GDM1 (cell line): Measurements from ENCODE around the gene UVSSA.
"Not testable (repeated sequence)": the region's sequence is repeated elsewhere in the genome, so short reads cannot be mapped to it uniquely, and the experiment has no call there.

Experiments
- DNase-seq: peaks from one replicate; lab custom pipeline; 2025; lab: John Stamatoyannopoulos, UW

Gene UVSSA

DNA sequence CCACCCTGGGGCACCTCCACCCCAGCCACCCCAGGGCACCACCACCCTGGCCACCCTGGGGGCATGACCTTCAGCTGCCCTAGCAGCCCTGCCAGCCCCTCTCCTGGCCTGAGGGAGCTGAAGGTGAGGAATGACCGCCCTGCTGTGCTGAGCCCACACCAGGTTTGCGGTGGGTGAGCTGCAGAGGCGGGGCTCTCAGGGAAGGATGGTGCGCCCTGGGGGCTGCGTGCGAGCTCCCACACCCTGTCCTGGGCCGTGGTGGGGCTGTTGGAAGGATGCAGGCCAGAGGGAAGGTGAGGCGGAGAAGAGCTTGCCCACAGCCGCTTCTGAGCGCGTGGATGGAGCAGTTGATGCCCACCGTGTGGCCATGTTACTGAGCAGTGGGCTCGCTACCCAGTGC is 17.7 kb downstream of the UVSSA start:
- DNase-seq: no peak

GRCh38 chr4:1365271-1366178 is 18.5 kb downstream of the UVSSA start:
- no peak for DNase-seq

- DNase-seq: no peak
Observed at GRCh38 chr4:1366371-1367229, 19.6 kb downstream of the UVSSA start.

DNA sequence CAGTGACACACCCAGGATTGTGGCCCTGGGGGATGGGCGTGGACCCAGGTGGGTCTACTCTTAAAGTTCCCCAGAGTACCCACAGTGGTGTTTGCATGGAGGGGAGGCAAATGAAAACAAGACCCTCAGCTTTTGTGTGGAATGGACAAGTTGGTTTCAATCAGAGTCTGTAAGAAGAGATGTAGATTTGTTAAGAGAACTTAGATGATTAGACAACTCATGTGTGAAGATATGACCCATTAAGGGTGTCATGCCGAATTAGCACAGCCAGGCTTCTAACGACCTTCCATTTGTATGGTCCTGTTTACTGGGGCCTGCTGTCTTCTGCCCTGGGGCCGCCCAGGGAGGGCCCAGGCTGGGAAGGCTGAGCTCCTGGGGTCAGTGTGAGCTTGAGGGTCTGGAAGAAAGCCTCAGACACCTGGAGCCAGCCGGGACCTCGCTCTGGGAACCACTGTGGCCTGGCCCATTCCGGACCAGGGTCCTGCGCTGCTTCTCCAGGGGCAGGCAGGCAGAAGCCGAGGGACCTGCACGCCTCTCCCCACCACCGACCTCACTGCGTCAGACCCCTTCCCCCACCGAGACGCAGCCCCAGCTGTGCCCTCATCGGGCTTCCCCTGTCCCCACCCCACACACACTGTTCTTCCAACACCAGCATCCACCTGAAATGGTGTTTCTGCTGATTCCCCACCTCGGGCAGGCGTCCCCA is 20.4 kb downstream of the UVSSA start:
- no peak for DNase-seq

DNA sequence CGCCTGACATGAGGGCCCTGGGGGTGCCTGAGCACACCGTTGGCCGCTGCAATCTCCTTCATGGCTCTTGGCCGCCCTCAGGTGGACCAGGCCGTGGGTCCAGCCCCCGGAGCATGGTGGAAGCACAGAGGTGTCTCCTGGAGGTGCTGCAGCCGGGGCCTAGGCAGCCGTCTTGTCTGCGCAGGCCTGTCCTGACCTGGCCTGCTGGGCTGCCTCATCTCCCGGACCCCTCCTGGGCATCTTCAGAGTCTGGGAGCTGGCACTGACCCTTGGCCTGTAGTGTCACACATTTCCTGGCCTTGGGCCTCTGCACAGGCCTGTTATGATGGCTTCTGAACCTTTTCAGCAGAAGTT is 20.9 kb downstream of the UVSSA start:
- DNase-seq: no peak

- no peak for DNase-seq
Observed at GRCh38 chr4:1368421-1369090, 21.5 kb downstream of the UVSSA start.

DNA sequence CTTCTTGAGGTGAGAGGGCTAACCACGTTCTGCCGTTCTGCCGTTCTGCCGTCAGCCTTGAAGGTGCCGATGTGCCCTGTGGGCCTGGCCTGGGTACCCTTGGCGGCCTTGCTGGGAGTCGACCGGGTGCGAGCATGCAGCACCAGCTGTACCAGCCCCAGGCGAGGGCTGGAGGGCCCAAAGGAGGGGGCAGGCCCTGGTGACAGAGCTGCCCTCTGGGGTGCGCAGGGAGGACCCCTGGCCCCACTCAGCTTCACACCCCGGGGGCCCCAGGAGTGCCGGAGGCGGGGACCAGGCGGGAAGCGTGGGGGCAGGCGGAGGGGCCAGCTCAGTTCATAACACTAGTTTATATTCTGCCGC is 22.1 kb downstream of the UVSSA start:
- no peak for DNase-seq

DNA sequence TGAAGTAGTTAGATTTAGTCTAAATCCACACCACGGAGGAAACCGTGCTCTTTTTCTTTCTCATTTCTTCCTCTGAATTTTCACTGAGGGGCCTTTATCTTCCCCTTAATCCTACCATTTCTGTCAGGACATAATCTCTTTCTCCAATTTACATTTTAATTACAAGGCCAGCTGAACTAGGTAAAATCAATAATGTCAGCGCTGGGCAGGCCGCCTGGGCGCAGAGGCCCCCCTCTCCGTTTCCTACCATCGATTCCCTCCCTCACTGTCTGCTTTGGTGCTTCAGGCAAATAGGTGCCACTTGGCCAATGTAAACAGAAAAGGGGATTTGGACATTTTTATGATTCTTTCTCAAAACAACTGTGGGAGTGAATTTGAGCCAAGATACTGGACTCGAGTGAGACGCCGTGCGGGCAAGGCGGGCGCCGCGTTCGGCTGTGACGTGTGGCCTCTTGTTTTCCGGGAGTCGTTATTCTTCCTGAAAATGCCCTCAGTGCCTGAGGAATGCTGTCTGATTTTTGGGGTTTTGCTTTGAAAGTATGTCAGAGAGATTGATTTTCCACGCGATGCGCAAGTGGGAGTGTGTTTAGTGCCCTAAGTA is 22.6 kb downstream of the UVSSA start:
- no peak for DNase-seq

- no peak for DNase-seq
Observed at GRCh38 chr4:1370321-1371124, 23.5 kb downstream of the UVSSA start.

DNA sequence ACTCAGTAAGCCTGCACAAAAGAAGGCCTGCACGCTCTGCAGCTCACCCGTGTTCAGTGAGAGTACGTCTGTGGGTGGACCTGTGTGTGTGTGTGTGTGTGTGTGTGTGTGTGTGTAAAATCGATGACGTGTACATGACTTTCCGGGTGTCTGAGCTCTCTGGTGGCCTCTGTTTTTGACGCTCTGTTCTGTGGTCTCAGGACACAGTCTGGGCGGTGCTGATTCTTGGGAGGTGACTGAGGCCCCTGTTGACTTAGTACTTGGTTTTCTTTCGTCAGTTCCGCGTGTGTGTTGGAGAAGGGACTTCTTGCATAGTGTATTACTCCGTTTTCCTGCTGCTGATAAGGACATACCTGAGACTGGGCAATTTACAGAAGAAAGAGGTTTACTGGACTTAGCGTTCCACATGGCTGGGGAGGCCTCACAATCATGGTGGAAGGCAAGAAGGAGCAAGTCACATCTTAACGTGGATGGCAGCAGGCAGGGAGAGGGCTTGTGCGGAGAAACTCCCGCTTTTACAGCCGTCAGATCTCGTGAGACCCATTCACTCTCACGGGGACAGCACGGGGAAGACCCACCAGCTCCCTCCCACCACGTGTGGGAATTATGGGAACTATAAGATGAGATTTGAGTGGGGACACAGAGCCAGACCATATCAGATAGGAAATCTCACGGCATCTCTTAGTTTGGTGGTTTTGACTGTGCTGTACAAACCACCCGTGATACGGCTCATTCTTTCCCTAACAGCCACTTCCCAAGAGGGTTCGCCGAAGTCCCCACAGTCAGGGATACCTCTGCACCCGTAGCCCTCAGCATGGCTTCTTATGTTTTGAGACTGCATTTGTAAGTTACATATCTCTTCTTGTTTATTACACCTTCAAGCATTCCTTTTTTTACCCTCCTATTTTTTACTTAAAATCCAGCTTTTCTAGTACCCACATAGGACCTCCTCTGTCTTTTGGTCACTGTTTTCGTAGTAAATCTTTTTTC is 24.5 kb downstream of the UVSSA start:
- no peak for DNase-seq

GRCh38 chr4:1372576-1372975 is 25.6 kb downstream of the UVSSA start:
- DNase-seq: not testable (repeated sequence)

- no peak for DNase-seq
Observed at GRCh38 chr4:1373892-1374705, 27.1 kb downstream of the UVSSA start.

DNA sequence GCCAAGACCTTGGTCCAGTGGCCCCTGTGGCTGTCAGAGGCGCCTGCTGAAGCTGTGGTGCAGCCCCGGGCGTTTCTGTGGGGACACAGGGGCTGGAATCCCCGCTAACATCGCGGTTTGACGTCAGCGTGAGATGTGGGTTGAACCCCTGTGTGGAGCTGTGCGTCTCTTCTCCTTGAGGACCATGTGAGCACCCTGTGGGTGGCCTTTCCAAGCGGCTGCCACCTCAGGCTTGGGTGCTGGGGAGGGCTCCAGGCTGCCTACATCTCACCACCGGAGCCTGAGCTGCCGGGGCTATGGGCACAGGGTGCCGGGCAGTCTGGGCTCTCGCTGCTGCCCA is 27.7 kb downstream of the UVSSA start:
- no peak for DNase-seq

GRCh38 chr4:1375051-1375721 is 28.2 kb downstream of the UVSSA start:
- DNase-seq: no peak

GRCh38 chr4:1375761-1376322 is 28.8 kb downstream of the UVSSA start:
- DNase-seq: no peak

DNA sequence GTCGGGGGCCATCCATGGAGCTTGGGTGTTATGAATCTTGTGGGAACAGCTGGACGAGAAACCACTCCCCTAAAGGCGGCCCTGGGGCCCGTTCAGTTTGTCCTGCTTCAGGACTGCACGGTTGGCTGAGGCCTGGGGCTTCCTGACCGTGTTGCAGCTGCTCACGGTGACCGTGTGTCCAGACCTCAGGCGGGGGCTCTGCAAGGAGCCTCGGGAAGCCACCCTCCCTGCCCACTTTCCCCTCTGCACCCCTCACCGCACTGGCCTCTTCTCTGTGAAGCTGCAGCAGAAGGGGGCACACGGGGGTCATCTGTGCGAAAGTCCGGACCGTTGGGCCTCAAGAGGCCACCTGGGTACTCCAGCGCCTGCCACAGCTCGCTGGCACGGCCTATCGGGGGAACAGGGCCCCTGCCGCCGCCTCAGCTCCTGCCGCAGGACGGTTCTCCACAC is 29.4 kb downstream of the UVSSA start:
- DNase-seq: no peak

DNA sequence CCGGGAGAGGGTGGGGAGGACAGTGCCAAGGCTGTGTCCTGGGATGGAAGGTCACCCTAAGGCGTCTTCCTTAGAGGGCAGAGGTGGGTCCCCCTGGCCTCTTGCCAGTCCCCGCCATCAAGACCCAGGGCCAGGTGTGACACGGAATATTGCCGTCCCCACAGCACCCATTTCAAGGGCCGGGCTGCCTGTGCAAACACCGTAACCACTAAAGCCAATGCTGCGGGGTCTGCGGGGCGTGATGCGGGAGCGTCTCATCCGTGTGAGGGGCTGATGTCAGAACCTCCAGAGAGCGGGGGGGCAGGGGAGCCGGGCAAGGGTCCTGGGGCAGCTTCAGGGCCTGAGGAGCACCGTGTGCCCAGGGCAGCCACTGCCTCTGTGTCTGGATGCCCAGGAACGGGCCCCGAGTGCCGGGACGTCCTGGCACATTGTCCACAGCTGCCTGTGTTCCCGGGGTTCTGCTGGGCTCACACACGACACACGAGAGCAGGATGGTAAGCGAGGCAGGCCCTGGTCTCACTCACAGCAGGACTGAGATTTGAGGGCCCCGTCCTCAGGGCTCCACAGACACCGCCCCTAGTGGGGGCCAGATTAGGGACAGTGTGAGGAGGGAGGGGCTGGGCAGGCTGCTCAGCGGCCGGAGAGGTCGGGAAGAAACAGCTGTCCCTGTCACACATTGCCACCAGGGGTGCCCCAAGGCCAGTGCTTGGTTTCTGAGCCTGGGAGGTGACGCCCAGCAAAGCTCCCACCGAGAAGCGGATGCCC is 30.0 kb downstream of the UVSSA start:
- DNase-seq: no peak
